ENCODE measurements around the gene TRIM24.
A peak's percentile ranks its signal among the peaks of the same experiment; 100 is the strongest.

Gene TRIM24

GRCh38 chr7:138575897-138576428 is 115.9 kb downstream of the TRIM24 start:
- no peak for DNase-seq (ENCODE audit: low read depth, low spot score)

- no peak for DNase-seq (ENCODE audit: low read depth, low spot score)
These were observed 119.1 kb downstream of the TRIM24 start for GRCh38 chr7:138579136-138579535.

DNA sequence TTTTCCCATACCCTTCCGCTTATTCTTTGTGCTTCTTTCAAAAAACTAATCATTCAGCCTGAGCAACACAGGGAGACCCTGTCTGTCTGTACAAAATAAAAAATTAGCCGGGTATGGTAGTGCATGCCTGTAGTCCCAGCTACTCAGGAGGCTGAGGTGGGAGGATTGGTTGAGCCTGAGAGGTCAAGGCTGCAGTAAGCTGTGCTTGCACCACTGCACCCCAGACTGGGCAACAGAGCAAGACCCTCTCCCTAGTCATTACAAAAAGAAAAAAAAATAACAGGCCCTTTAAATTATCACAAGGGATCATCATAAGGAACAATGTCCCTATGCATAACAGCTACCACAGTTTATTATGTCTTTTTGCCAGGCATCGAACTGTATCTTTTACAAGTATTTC is 119.6 kb downstream of the TRIM24 start:
- no peak for DNase-seq (ENCODE audit: low read depth, low spot score)

- no peak for DNase-seq (ENCODE audit: low read depth, low spot score)
These were observed 121.0 kb downstream of the TRIM24 start for GRCh38 chr7:138581065-138581464.

GRCh38 chr7:138584283-138584682 is 124.2 kb downstream of the TRIM24 start:
- DNase-seq (ENCODE audit: low read depth, low spot score): no peak

- no peak for DNase-seq (ENCODE audit: low read depth, low spot score)
These were observed 124.6 kb downstream of the TRIM24 start for GRCh38 chr7:138584696-138585095.

- no peak for DNase-seq (ENCODE audit: low read depth, low spot score)
These were observed 125.4 kb downstream of the TRIM24 start for GRCh38 chr7:138585283-138585993.

DNA sequence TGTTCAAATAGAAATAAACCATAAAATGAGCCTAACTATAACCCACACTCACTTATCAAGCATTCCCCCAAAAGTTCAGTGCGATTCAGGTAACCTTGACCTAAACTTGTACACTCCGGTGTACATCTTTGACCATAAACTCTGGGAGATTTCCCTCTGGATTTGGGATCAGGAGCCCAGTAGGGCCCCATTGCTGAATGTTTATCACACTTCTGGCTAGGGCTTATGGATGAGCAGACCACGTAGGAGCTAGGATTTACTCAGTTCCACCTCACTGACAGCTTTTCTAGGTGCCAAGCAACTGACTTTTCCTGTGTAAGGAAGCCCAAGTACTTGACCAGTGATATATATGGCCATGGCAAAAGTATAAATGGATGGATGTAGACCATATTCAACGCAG is 127.4 kb downstream of the TRIM24 start:
- DNase-seq (ENCODE audit: low read depth, low spot score): no peak

- no peak for DNase-seq (ENCODE audit: low read depth, low spot score)
These were observed 128.9 kb downstream of the TRIM24 start for GRCh38 chr7:138588986-138589385.

GRCh38 chr7:138590154-138590553 is 130.1 kb downstream of the TRIM24 start:
- DNase-seq (ENCODE audit: low read depth, low spot score): no peak

- DNase-seq (ENCODE audit: low read depth, low spot score): no peak
These were observed 135.4 kb downstream of the TRIM24 start for GRCh38 chr7:138595454-138595853.

DNA sequence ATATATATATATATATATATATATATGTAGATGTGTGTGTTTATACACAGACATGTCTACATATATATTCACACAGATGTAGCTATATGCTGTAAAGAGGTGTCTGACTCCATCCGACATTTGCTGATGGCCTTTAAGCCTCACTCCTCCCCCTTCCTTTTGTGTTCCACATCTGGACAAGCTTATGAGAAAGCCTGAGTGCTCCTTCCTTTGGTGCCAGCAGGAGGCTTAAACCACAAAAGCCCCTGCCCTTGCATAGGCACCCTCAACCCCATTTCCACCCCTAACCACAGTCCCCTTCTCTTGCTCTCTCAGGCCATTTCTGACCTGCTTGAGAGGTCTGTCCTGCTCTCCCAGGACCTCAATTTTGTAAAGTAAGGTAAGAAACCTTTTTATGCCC is 142.4 kb downstream of the TRIM24 start:
- no peak for DNase-seq (ENCODE audit: low read depth, low spot score)

- DNase-seq (ENCODE audit: low read depth, low spot score): no peak
These were observed 143.7 kb downstream of the TRIM24 start for GRCh38 chr7:138603549-138604318.

DNA sequence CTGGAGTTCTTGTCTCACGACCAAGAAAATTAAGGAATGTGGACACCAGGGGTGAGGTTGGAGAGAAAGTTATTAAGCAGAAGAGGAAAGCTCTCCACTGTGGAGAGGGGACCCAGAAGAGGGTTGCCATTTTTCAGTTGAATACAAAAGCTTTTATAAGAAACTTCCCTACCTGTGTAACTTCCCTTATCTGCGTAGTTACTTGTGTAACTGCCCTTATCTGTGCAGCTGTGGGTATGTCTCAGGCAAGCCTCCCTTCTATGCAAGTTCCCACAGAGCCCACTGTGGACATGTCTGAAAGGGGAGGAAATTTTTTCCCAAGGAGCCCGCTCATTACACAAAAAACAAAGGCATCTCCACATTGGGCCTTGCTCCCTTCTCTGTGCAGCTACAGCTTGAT is 146.2 kb downstream of the TRIM24 start:
- no peak for DNase-seq (ENCODE audit: low read depth, low spot score)

GRCh38 chr7:138607216-138608126 is 147.4 kb downstream of the TRIM24 start:
- DNase-seq (ENCODE audit: low read depth, low spot score): no peak

GRCh38 chr7:138608275-138608674 is 148.2 kb downstream of the TRIM24 start:
- peak; percentile 31 for DNase-seq (ENCODE audit: low read depth, low spot score)

GRCh38 chr7:138610671-138611170 is 150.7 kb downstream of the TRIM24 start:
- no peak for DNase-seq (ENCODE audit: low read depth, low spot score)

GRCh38 chr7:138613630-138614029 is 153.6 kb downstream of the TRIM24 start:
- no peak for DNase-seq (ENCODE audit: low read depth, low spot score)

DNA sequence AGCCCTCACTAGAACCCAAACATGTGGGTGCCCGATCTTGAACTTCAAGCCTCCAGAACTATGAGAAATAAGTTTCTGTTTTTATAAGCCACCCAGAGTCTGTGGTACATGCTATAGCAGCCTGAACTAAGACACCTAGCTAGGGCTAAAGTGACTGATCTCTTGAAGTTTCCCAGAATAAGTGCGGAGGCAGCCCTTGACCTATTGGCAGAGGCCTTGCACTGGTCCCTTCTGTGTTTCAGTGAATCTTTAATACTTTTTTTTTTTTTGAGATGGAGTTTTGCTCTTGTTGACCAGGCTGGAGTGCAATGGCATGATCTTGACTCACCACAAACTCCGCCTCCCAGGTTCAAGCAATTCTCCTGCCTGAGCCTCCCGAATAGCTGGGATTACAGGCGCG is 156.0 kb downstream of the TRIM24 start:
- DNase-seq (ENCODE audit: low read depth, low spot score): no peak

DNA sequence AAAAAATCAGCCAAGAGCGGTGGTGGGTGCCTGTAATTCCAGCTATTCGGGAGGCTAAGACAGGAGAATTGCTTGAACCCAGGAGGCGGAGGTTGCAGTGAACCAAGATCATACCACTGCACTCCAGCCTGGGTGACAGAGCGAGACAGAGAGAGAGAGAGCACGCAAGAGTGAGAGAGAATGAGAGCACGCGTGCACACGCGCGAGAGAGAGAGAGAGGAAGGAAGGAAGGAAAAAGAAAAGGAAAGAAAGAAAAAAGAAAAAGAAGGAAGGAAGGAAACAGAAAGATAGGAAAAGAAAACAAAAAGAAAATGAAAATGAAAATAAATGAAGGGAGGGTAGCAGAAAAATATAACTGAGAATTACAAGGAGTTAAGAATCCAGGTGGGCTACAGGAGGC is 158.4 kb downstream of the TRIM24 start:
- no peak for DNase-seq (ENCODE audit: low read depth, low spot score)

DNA sequence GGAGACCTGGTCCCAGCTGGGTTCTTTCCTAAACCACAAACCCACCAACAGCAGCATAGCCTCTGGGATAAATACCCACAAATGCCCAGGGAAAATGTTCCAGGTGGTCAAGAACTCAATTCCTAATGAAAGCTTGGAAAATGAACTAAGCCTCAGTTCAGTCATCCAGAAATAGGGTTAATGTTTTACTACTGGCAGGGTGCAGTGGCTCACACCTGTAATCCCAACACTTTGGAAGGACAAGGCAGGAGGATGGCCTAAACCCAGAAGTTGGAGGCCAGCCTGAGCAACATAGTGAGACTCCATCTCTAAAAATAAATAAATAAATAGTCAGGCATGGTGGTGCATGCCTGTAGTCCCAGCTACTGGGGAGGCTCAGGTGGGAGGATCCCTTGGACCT is 158.9 kb downstream of the TRIM24 start:
- no peak for DNase-seq (ENCODE audit: low read depth, low spot score)

DNA sequence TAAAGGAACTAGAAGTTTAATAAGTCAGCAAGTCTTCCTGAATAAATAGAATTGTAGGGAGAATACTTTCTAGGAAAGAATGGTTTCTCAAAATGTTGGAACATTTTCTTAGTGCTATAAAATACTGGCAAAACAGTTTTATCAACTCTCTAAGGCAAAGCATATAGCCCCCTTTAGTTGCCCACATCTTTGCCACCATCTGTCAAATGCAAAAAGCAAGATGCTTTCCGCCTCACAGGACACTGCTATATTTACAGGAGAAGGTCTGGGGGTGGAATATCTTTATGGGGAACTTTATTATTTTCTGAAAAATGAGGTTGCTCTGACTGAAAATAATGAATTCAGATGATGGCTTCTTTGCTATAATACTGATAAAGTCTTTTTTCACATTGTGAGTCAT is 162.8 kb downstream of the TRIM24 start:
- no peak for DNase-seq (ENCODE audit: low read depth, low spot score)
